ENCODE results near the gene PCLAF.
"Not testable (repeated sequence)": the region's sequence is repeated elsewhere in the genome, so short reads cannot be mapped to it uniquely, and the experiment has no call there.

PCLAF gene

GRCh38 chr15:64333516-64333915 is 47.7 kb downstream of the PCLAF start:
- H3K4me3 ChIP-seq (ENCODE audit: low read depth, low read length): no peak overlapping the region
- TF ChIP-seq, protein P1, sequence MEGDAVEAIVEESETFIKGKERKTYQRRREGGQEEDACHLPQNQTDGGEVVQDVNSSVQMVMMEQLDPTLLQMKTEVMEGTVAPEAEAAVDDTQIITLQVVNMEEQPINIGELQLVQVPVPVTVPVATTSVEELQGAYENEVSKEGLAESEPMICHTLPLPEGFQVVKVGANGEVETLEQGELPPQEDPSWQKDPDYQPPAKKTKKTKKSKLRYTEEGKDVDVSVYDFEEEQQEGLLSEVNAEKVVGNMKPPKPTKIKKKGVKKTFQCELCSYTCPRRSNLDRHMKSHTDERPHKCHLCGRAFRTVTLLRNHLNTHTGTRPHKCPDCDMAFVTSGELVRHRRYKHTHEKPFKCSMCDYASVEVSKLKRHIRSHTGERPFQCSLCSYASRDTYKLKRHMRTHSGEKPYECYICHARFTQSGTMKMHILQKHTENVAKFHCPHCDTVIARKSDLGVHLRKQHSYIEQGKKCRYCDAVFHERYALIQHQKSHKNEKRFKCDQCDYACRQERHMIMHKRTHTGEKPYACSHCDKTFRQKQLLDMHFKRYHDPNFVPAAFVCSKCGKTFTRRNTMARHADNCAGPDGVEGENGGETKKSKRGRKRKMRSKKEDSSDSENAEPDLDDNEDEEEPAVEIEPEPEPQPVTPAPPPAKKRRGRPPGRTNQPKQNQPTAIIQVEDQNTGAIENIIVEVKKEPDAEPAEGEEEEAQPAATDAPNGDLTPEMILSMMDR (IDR thresholded peaks at IDR 0.05; ENCODE audit: low read depth, low read length): no peak

DNA sequence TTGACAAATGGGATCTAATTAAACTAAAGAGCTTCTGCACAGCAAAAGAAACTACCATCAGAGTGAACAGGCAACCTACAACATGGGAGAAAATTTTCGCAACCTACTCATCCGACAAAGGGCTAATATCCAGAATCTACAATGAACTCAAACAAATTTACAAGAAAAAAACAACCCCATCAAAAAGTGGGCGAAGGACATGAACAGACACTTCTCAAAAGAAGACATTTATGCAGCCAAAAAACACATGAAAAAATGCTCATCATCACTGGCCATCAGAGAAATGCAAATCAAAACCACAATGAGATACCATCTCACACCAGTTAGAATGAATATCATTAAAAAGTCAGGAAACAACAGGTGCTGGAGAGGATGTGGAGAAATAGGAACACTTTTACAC is 49.6 kb downstream of the PCLAF start:
- H3K4me3 ChIP-seq (ENCODE audit: low read depth, low read length): not testable (repeated sequence)

GRCh38 chr15:64326975-64327374 is 54.3 kb downstream of the PCLAF start:
- H3K4me3 ChIP-seq (ENCODE audit: low read depth, low read length): not testable (repeated sequence)

GRCh38 chr15:64326458-64326857 is 54.8 kb downstream of the PCLAF start:
- not testable (repeated sequence) for H3K4me3 ChIP-seq (ENCODE audit: low read depth, low read length)

DNA sequence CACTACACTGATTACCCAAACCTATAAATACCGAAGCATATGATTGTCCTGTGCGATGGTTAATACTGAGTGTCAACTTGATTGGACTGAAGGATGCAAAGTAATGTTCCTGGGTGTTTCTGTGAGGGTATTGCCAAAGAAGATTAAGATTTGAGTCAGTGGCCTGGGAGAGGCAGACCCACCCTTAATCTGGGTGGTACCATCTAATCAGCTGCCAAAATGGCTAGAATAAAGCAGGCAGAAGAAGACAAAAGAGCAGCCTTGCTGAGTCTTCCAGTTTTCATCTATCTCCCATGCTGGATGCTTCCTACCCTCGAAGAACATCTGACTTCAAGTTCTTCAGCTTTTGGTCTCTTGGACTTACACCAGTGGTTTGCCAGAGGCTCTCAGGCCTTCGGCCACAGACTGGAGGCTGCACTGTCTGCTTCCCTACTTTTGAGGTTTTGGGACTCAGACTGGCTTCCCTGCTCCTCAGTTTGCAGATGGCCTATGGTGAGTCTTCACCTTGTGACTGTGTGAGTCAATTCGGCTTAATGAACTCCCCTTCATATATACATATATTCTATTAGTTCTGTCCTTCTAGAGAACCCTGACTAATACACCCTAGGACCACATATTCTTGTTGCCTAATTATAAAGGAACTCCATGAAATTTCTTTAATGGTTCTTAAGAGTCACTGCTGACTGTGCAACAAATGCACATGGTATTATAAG is 56.9 kb downstream of the PCLAF start:
- no peak overlapping the region for H3K4me3 ChIP-seq (ENCODE audit: low read depth, low read length)
- TF ChIP-seq, protein P1 (IDR thresholded peaks at IDR 0.05; ENCODE audit: low read depth, low read length): no peak

DNA sequence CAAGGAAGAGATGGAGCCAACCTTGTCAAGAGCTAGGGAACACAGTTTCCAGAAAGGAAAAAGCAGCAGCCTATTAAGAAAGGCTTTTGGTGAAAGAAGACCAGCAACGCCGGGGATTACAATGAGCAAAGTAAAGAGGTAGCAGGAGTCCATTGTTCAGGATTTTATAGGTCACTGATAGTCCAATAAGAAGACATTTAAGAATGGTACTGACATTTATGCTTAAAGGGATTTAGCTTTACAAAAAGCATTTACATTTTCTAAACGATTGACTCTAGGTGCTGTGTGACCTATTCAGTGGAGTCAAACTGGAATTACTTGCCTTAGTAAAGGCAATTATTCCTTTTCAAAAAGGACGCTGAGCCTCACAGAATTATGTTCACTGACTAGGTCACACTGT is 66.0 kb downstream of the PCLAF start:
- no peak overlapping the region for H3K4me3 ChIP-seq (ENCODE audit: low read depth, low read length)
- TF ChIP-seq, protein P1 (IDR thresholded peaks at IDR 0.05; ENCODE audit: low read depth, low read length): no peak

DNA sequence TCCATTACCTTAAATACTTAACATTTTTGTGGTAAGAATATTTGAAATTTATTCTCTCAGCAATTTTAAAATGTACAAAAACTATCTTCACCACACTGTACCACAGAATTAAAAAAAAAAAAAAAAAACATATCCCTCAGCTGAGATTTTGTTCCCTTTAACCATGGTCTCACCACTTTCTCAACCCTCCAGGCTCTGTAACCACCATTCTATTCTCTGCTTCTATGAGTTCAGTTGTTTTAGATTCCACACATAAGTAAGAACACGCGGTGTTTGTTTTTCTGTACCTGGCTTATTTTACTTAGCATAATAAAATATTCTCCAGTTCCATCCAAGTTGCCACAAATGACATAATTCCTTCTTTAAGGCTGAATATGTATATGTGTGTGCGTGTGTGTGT is 66.8 kb downstream of the PCLAF start:
- H3K4me3 ChIP-seq (ENCODE audit: low read depth, low read length): no peak overlapping the region
- TF ChIP-seq, protein P1 (IDR thresholded peaks at IDR 0.05; ENCODE audit: low read depth, low read length): no peak

All from WI38 (cell line).